Measurements from ENCODE around the gene HNRNPH2. TPM values are rescaled to one million over a fixed set of nuclear protein-coding genes. Genes with fewer than 3 reads are reported as not detected.

HNRNPH2 gene
- total RNA-seq, 1 experiment from 2014 or later, result 34.8 TPM

GRCh38 chrX:101407167-101407747, 765 bp upstream of the HNRNPH2 start:
- no peaks in the 10 kb centered on the region for H3K9me2 ChIP-seq (replicated peaks; ENCODE audit: insufficient read depth, low read length)
- H3K9me3 ChIP-seq (ENCODE audit: low read length), result no peaks in the 10 kb centered on the region
- DNase-seq, result peak; percentile 66
- peak overlapping the region; percentile 51 for H3K27ac ChIP-seq (ENCODE audit: low read length)
- no peak overlapping the region for H2AFZ ChIP-seq (ENCODE audit: low read length)
- peaks cover 70% of the 10 kb centered on the region for H3K79me2 ChIP-seq (ENCODE audit: low read length)
- peaks cover 4% of the 10 kb centered on the region; the same call in 1 of the 2 replicates for H3K36me3 ChIP-seq (ENCODE audit: insufficient read depth, low read length)
- peaks cover 1% of the 10 kb centered on the region; the same call in 1 of the 2 replicates for H4K20me1 ChIP-seq (ENCODE audit: insufficient read depth, low read depth, low read length)
- H3K4me1 ChIP-seq (ENCODE audit: low read length), result peaks cover 34% of the 10 kb centered on the region
- peak overlapping the region; percentile 76 for H3K9ac ChIP-seq (ENCODE audit: low read length)
- H3K4me2 ChIP-seq (ENCODE audit: low read depth, low read length, poor library complexity, severe bottlenecking), result peak overlapping the region; percentile 86
- H3K4me3 ChIP-seq (ENCODE audit: low read length), result peak overlapping the region; percentile 76
- H3K27me3 ChIP-seq (ENCODE audit: low read length), result no peaks in the 10 kb centered on the region

GRCh38 chrX:101408532-101408841, 465 bp downstream of the HNRNPH2 start:
- no peak for DNase-seq
- peaks cover 3% of the 10 kb centered on the region; the same call in 1 of the 2 replicates for H4K20me1 ChIP-seq (ENCODE audit: insufficient read depth, low read depth, low read length)
- H3K4me3 ChIP-seq (ENCODE audit: low read length), result peak overlapping the region; percentile 73
- peak overlapping the region; percentile 83 for H3K4me2 ChIP-seq (ENCODE audit: low read depth, low read length, poor library complexity, severe bottlenecking)
- no peak overlapping the region for H2AFZ ChIP-seq (ENCODE audit: low read length)
- peaks cover 4% of the 10 kb centered on the region; the same call in 1 of the 2 replicates for H3K36me3 ChIP-seq (ENCODE audit: insufficient read depth, low read length)
- H3K27me3 ChIP-seq (ENCODE audit: low read length), result no peaks in the 10 kb centered on the region
- H3K9me2 ChIP-seq (replicated peaks; ENCODE audit: insufficient read depth, low read length), result no peaks in the 10 kb centered on the region
- H3K9me3 ChIP-seq (ENCODE audit: low read length), result no peaks in the 10 kb centered on the region
- peak overlapping the region; percentile 77 for H3K9ac ChIP-seq (ENCODE audit: low read length)
- H3K4me1 ChIP-seq (ENCODE audit: low read length), result peaks cover 46% of the 10 kb centered on the region
- H3K79me2 ChIP-seq (ENCODE audit: low read length), result peaks cover 72% of the 10 kb centered on the region
- peak overlapping the region; percentile 83 for H3K27ac ChIP-seq (ENCODE audit: low read length)

GRCh38 chrX:101409043-101409442, 1.0 kb downstream of the HNRNPH2 start:
- H4K20me1 ChIP-seq (ENCODE audit: insufficient read depth, low read depth, low read length), result peaks cover 3% of the 10 kb centered on the region; the same call in 1 of the 2 replicates
- H3K27me3 ChIP-seq (ENCODE audit: low read length), result no peaks in the 10 kb centered on the region
- no peaks in the 10 kb centered on the region for H3K36me3 ChIP-seq (ENCODE audit: insufficient read depth, low read length)
- no peak for DNase-seq
- peaks cover 69% of the 10 kb centered on the region for H3K79me2 ChIP-seq (ENCODE audit: low read length)
- H3K4me2 ChIP-seq (ENCODE audit: low read depth, low read length, poor library complexity, severe bottlenecking), result peak overlapping the region; percentile 83
- peaks cover 51% of the 10 kb centered on the region for H3K4me1 ChIP-seq (ENCODE audit: low read length)
- H3K9me2 ChIP-seq (replicated peaks; ENCODE audit: insufficient read depth, low read length), result no peaks in the 10 kb centered on the region
- no peak overlapping the region for H2AFZ ChIP-seq (ENCODE audit: low read length)
- peak overlapping the region; percentile 73 for H3K4me3 ChIP-seq (ENCODE audit: low read length)
- peak overlapping the region; percentile 83 for H3K27ac ChIP-seq (ENCODE audit: low read length)
- peak overlapping the region; percentile 77 for H3K9ac ChIP-seq (ENCODE audit: low read length)
- no peaks in the 10 kb centered on the region for H3K9me3 ChIP-seq (ENCODE audit: low read length)

DNA sequence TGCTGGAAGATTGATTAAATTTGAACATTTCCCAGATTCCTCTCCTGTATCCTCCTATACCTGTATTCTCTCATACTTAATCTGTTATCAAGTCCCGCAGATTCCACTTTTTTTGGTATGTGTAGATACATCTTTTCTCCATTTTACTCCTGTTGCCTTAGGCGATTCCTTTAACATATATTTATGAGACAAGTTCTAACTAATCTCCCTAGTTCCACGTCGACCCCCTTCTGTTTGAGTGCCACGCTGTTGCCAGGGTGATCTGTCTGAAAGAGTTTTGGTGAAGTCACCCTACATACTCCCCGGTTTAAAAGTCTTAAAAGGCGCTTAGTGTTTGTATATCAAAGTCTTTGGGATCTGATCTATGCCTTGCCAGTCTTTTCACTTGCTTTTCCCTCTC, 2.4 kb downstream of the HNRNPH2 start:
- no peaks in the 10 kb centered on the region for H3K9me2 ChIP-seq (replicated peaks; ENCODE audit: insufficient read depth, low read length)
- peaks cover 58% of the 10 kb centered on the region for H3K79me2 ChIP-seq (ENCODE audit: low read length)
- H4K20me1 ChIP-seq (ENCODE audit: insufficient read depth, low read depth, low read length), result peaks cover 3% of the 10 kb centered on the region; the same call in 1 of the 2 replicates
- H3K36me3 ChIP-seq (ENCODE audit: insufficient read depth, low read length), result no peaks in the 10 kb centered on the region
- H3K27me3 ChIP-seq (ENCODE audit: low read length), result no peaks in the 10 kb centered on the region
- H2AFZ ChIP-seq (ENCODE audit: low read length), result no peak overlapping the region
- peaks cover 60% of the 10 kb centered on the region for H3K4me1 ChIP-seq (ENCODE audit: low read length)
- H3K27ac ChIP-seq (ENCODE audit: low read length), result no peak overlapping the region
- DNase-seq, result no peak
- no peaks in the 10 kb centered on the region for H3K9me3 ChIP-seq (ENCODE audit: low read length)
- no peak overlapping the region for H3K4me3 ChIP-seq (ENCODE audit: low read length)
- peak overlapping the region; percentile 83 for H3K4me2 ChIP-seq (ENCODE audit: low read depth, low read length, poor library complexity, severe bottlenecking)
- no peak overlapping the region for H3K9ac ChIP-seq (ENCODE audit: low read length)

DNA sequence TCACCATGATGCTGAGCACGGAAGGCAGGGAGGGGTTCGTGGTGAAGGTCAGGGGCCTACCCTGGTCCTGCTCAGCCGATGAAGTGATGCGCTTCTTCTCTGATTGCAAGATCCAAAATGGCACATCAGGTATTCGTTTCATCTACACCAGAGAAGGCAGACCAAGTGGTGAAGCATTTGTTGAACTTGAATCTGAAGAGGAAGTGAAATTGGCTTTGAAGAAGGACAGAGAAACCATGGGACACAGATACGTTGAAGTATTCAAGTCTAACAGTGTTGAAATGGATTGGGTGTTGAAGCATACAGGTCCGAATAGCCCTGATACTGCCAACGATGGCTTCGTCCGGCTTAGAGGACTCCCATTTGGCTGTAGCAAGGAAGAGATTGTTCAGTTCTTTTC, 4.0 kb downstream of the HNRNPH2 start:
- H3K27me3 ChIP-seq (ENCODE audit: low read length), result no peaks in the 10 kb centered on the region
- peaks cover 46% of the 10 kb centered on the region for H3K79me2 ChIP-seq (ENCODE audit: low read length)
- no peak overlapping the region for H3K4me3 ChIP-seq (ENCODE audit: low read length)
- peaks cover 57% of the 10 kb centered on the region for H3K4me1 ChIP-seq (ENCODE audit: low read length)
- no peaks in the 10 kb centered on the region for H3K9me2 ChIP-seq (replicated peaks; ENCODE audit: insufficient read depth, low read length)
- H4K20me1 ChIP-seq (ENCODE audit: insufficient read depth, low read depth, low read length), result peaks cover 3% of the 10 kb centered on the region; the same call in 1 of the 2 replicates
- peak overlapping the region; percentile 38 for H3K4me2 ChIP-seq (ENCODE audit: low read depth, low read length, poor library complexity, severe bottlenecking)
- H3K27ac ChIP-seq (ENCODE audit: low read length), result peak overlapping the region; percentile 24; the same call in 1 of the 2 replicates
- H3K9ac ChIP-seq (ENCODE audit: low read length), result no peak overlapping the region
- H2AFZ ChIP-seq (ENCODE audit: low read length), result no peak overlapping the region
- no peaks in the 10 kb centered on the region for H3K9me3 ChIP-seq (ENCODE audit: low read length)
- peak; percentile 47 for DNase-seq
- H3K36me3 ChIP-seq (ENCODE audit: insufficient read depth, low read length), result no peaks in the 10 kb centered on the region

DNA sequence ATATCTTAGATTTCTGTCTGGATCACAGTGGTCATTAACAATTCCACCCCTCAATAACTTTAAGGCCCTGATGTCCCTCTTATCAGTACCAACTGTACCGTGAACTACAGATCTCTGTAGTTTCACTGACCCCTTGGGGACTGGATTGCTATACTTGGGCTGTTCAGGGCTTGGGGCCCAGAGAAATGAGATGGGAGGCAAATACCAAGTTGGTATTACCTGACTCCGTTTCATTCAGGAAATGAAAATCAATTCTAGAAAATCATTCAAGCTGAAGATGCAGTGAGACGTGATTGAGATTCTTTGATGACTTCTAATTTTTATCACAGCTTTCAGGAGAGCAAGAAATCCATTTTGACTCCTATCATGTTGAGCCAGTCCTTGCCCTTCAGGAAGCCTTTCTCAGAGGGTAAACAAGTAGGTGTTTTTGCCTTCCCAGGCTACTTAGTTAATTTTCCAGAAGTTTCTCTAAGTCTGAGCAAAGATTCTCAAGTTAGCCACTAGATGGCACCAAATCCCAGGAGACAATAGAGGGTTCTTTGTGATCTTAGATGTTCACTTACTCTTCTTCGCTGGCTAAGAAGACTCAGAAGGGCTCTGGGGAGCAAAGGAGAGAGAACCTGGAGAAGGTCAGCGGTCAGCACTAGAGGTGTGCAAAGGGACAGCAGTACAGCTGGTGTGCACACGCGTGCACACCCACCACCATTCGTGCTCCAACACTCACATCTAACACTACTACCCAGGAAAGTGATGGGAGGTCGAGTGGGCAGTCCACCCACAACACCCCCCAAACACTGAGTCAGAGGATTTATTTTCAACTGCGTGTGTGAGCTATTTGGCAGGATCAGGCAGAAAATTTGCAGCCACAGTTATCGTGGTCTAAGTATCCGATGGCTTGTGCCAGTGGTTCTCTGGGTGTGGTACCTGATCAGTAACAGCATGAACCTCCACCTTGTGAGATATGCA, 7.4 kb downstream of the HNRNPH2 start:
- Histone ChIP-seq H3K36me3 (ENCODE audit: insufficient read depth, low read length) (no peaks in the 10 kb centered on the region), H3K79me2 (ENCODE audit: low read length) (peaks cover 17% of the 10 kb centered on the region), H4K20me1 (ENCODE audit: insufficient read depth, low read depth, low read length) (peaks cover 3% of the 10 kb centered on the region; the same call in 1 of the 2 replicates), H3K27me3 (ENCODE audit: low read length) (no peaks in the 10 kb centered on the region), H3K9me2 (replicated peaks; ENCODE audit: insufficient read depth, low read length) (no peaks in the 10 kb centered on the region), H3K4me2 (ENCODE audit: low read depth, low read length, poor library complexity, severe bottlenecking) (no peak overlapping the region), H2AFZ (ENCODE audit: low read length) (no peak overlapping the region), H3K4me1 (ENCODE audit: low read length) (peaks cover 58% of the 10 kb centered on the region), H3K4me3 (ENCODE audit: low read length) (no peak overlapping the region), H3K9ac (ENCODE audit: low read length) (no peak overlapping the region), H3K9me3 (ENCODE audit: low read length) (no peaks in the 10 kb centered on the region), H3K27ac (ENCODE audit: low read length) (peak overlapping the region; percentile 40)
- peak; percentile 89 for DNase-seq

DNA sequence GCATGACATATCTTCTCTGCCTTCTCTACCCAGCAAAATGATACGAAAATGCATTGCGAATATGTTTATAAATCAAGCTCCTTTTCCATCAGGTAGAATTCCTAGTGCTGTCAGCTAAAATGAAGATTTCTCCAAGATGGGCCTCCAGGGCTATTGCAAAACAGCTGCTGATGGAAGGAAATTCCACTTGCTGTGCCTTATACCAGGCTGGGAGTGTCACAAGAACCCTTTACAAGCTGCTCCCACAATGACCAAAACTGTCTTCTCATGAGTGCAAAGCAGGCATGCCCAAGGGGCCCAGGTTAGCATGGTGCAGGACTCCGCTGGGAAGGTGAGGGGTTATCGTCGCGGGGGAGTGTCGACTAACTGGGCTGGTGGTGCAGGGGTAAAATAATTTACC, 8.7 kb downstream of the HNRNPH2 start:
- no peaks in the 10 kb centered on the region for H3K27me3 ChIP-seq (ENCODE audit: low read length)
- H3K9me2 ChIP-seq (replicated peaks; ENCODE audit: insufficient read depth, low read length), result no peaks in the 10 kb centered on the region
- no peak overlapping the region for H3K27ac ChIP-seq (ENCODE audit: low read length)
- no peak overlapping the region for H3K4me2 ChIP-seq (ENCODE audit: low read depth, low read length, poor library complexity, severe bottlenecking)
- H3K9me3 ChIP-seq (ENCODE audit: low read length), result no peaks in the 10 kb centered on the region
- no peak overlapping the region for H3K9ac ChIP-seq (ENCODE audit: low read length)
- H4K20me1 ChIP-seq (ENCODE audit: insufficient read depth, low read depth, low read length), result peaks cover 3% of the 10 kb centered on the region; the same call in 1 of the 2 replicates
- peaks cover 8% of the 10 kb centered on the region for H3K79me2 ChIP-seq (ENCODE audit: low read length)
- no peaks in the 10 kb centered on the region for H3K36me3 ChIP-seq (ENCODE audit: insufficient read depth, low read length)
- no peak for DNase-seq
- no peak overlapping the region for H3K4me3 ChIP-seq (ENCODE audit: low read length)
- H2AFZ ChIP-seq (ENCODE audit: low read length), result no peak overlapping the region
- peaks cover 50% of the 10 kb centered on the region for H3K4me1 ChIP-seq (ENCODE audit: low read length)

- H2AFZ ChIP-seq (ENCODE audit: low read length), result no peak overlapping the region
- no peaks in the 10 kb centered on the region for H3K9me3 ChIP-seq (ENCODE audit: low read length)
- peaks cover 3% of the 10 kb centered on the region; the same call in 1 of the 2 replicates for H4K20me1 ChIP-seq (ENCODE audit: insufficient read depth, low read depth, low read length)
- no peaks in the 10 kb centered on the region for H3K27me3 ChIP-seq (ENCODE audit: low read length)
- H3K9me2 ChIP-seq (replicated peaks; ENCODE audit: insufficient read depth, low read length), result no peaks in the 10 kb centered on the region
- peak; percentile 16 for DNase-seq
- H3K4me1 ChIP-seq (ENCODE audit: low read length), result peaks cover 45% of the 10 kb centered on the region
- no peak overlapping the region for H3K9ac ChIP-seq (ENCODE audit: low read length)
- no peak overlapping the region for H3K27ac ChIP-seq (ENCODE audit: low read length)
- H3K79me2 ChIP-seq (ENCODE audit: low read length), result peaks cover 3% of the 10 kb centered on the region; the same call in 1 of the 2 replicates
- no peaks in the 10 kb centered on the region for H3K36me3 ChIP-seq (ENCODE audit: insufficient read depth, low read length)
- no peak overlapping the region for H3K4me2 ChIP-seq (ENCODE audit: low read depth, low read length, poor library complexity, severe bottlenecking)
- H3K4me3 ChIP-seq (ENCODE audit: low read length), result no peak overlapping the region
These were observed 9.2 kb downstream of the HNRNPH2 start for GRCh38 chrX:101417190-101417589.

Data from Karpas-422 (cell line).